AG08395 (cell line): Measurements from ENCODE around the gene VAT1.

Experiments used
- DNase-seq: peaks from one replicate; pipeline ENCODE4 v3.0.0; 2012; ENCODE audit warnings: mixed read lengths, low spot score

The VAT1 gene

GRCh38 chr17:43027091-43028032 is 5.2 kb upstream of the VAT1 start:
- DNase-seq = no peak

- no peak for DNase-seq
Measured at GRCh38 chr17:43026595-43026994, 4.4 kb upstream of the VAT1 start.

GRCh38 chr17:43025766-43026537 is 3.8 kb upstream of the VAT1 start:
- DNase-seq = no peak

- DNase-seq = no peak
Measured at GRCh38 chr17:43025290-43025657, 3.1 kb upstream of the VAT1 start.

GRCh38 chr17:43024407-43025289 is 2.5 kb upstream of the VAT1 start, which contains the start of gene RND2:
RND2 (plus strand) TSS chr17:43025231; CDS start chr17:43025348, 117 bp downstream.
- DNase-seq = peak; percentile 97

- peak; percentile 91 for DNase-seq
Measured at GRCh38 chr17:43020789-43021740, 1.1 kb downstream of the VAT1 start.

GRCh38 chr17:43020030-43020621 is 2.1 kb downstream of the VAT1 start:
- no peak for DNase-seq

GRCh38 chr17:43019418-43019817 is 2.8 kb downstream of the VAT1 start:
- peak; percentile 41 for DNase-seq

- DNase-seq = no peak
Measured at GRCh38 chr17:43018932-43019331, 3.3 kb downstream of the VAT1 start.

- DNase-seq = no peak
Measured at GRCh38 chr17:43018008-43018853, 4.0 kb downstream of the VAT1 start.

- DNase-seq = no peak
Measured at GRCh38 chr17:43016216-43016615, 6.0 kb downstream of the VAT1 start.

- no peak for DNase-seq
Measured at GRCh38 chr17:43015579-43015978, 6.6 kb downstream of the VAT1 start.

GRCh38 chr17:43014649-43015542 is 7.3 kb downstream of the VAT1 start:
- DNase-seq = no peak

- no peak for DNase-seq
Measured at GRCh38 chr17:43014020-43014648, 8.1 kb downstream of the VAT1 start.

- DNase-seq = no peak
Measured at GRCh38 chr17:43013296-43013695, 8.9 kb downstream of the VAT1 start.

- no peak for DNase-seq
Measured at GRCh38 chr17:43011728-43012472, 10.3 kb downstream of the VAT1 start.

GRCh38 chr17:43010667-43011308 is 11.4 kb downstream of the VAT1 start:
- no peak for DNase-seq
